ENCODE results near the gene SNRPF. TPM values are rescaled to one million over a fixed set of nuclear protein-coding genes. Genes with fewer than 3 reads are reported as not detected.

Gene SNRPF
- total RNA-seq, 2 experiments from 2014 or later: 51.2 to 54.4 TPM

GRCh38 chr12:95870897-95871296 lies 12.1 kb downstream of the SNRPF start:
- Mint-ChIP-seq H3K9me3 (no peaks in the 10 kb centered on the region), H3K36me3 (ENCODE audit: low read depth) (peaks cover 28% of the 10 kb centered on the region), H3K4me1 (ENCODE audit: low read depth) (peaks cover 3% of the 10 kb centered on the region), H3K27ac (no peak overlapping the region), H3K4me3 (no peak overlapping the region), H3K27me3 (no peaks in the 10 kb centered on the region)
- intact Hi-C loops (cut with micrococcal nuclease): no loop called here
- no peak for ATAC-seq
- no peak for DNase-seq
- ChIA-PET CTCF (interaction anchor here (2.7 kb wide), 1 partner anchor 128 kb away, joined by 11 read pairs; no protein-coding TSS in a partner anchor), POLR2A (no interaction called here)
- TF ChIP-seq, protein P1, sequence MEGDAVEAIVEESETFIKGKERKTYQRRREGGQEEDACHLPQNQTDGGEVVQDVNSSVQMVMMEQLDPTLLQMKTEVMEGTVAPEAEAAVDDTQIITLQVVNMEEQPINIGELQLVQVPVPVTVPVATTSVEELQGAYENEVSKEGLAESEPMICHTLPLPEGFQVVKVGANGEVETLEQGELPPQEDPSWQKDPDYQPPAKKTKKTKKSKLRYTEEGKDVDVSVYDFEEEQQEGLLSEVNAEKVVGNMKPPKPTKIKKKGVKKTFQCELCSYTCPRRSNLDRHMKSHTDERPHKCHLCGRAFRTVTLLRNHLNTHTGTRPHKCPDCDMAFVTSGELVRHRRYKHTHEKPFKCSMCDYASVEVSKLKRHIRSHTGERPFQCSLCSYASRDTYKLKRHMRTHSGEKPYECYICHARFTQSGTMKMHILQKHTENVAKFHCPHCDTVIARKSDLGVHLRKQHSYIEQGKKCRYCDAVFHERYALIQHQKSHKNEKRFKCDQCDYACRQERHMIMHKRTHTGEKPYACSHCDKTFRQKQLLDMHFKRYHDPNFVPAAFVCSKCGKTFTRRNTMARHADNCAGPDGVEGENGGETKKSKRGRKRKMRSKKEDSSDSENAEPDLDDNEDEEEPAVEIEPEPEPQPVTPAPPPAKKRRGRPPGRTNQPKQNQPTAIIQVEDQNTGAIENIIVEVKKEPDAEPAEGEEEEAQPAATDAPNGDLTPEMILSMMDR (IDR thresholded peaks at IDR 0.05): no peak

- ATAC-seq: no peak
- Mint-ChIP-seq H3K27ac (no peak overlapping the region), H3K36me3 (ENCODE audit: low read depth) (peaks cover 13% of the 10 kb centered on the region), H3K9me3 (no peaks in the 10 kb centered on the region), H3K27me3 (no peaks in the 10 kb centered on the region), H3K4me1 (ENCODE audit: low read depth) (no peaks in the 10 kb centered on the region), H3K4me3 (no peak overlapping the region)
- CTCF ChIA-PET: interaction anchor here (1.3 kb wide), 1 partner anchor 44 kb away, joined by 3 read pairs; no protein-coding TSS in a partner anchor
- POLR2A ChIA-PET: interaction anchor here (0.6 to 1.2 kb wide), 2 partner anchors 9 to 14 kb away, joined by 3 read pairs; no protein-coding TSS in a partner anchor
- TF ChIP-seq, protein P1 (IDR thresholded peaks at IDR 0.05): no peak
- no peak for DNase-seq
- intact Hi-C loops (cut with micrococcal nuclease): no loop called here
Measured at GRCh38 chr12:95874452-95874851, 15.7 kb downstream of the SNRPF start.

DNA sequence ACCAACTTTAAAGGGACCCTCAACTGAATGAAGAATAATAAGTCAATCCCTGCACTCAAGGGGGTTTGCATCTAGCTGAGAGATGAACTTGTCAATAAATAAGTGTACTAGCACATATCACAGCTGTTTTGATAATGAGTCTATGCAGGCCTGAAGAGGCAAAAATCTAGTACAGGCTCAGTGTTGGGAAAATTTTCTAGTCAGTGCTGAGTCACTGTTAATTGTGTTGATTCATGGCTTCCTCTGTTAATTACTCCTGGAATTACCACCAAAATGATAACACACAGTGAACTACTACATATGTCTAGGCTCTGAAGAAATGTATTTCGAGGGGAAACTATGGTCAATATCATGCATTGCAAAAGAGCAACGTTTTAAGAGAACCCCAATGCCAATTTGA lies 18.9 kb downstream of the SNRPF start:
- Mint-ChIP-seq H3K27me3 (no peaks in the 10 kb centered on the region), H3K4me1 (ENCODE audit: low read depth) (no peaks in the 10 kb centered on the region), H3K9me3 (no peaks in the 10 kb centered on the region), H3K36me3 (ENCODE audit: low read depth) (peaks cover 4% of the 10 kb centered on the region), H3K4me3 (no peak overlapping the region), H3K27ac (no peak overlapping the region)
- TF ChIP-seq, protein P1 (IDR thresholded peaks at IDR 0.05): no peak
- ChIA-PET POLR2A (interaction anchor here (0.7 kb wide), 1 partner anchor 517 kb away, joined by 3 read pairs; no protein-coding TSS in a partner anchor), CTCF (no interaction called here)
- intact Hi-C loops (cut with micrococcal nuclease): no loop called here
- DNase-seq (no peak), ATAC-seq (no peak)

- Mint-ChIP-seq H3K9me3 (no peaks in the 10 kb centered on the region), H3K4me3 (no peak overlapping the region), H3K36me3 (ENCODE audit: low read depth) (no peaks in the 10 kb centered on the region), H3K27me3 (no peaks in the 10 kb centered on the region), H3K4me1 (ENCODE audit: low read depth) (no peaks in the 10 kb centered on the region), H3K27ac (no peak overlapping the region)
- no peak for DNase-seq
- POLR2A ChIA-PET: interaction anchor here (1.6 kb wide), 1 partner anchor 16 kb away, joined by 3 read pairs; no protein-coding TSS in a partner anchor
- intact Hi-C loops (cut with micrococcal nuclease): no loop called here
- CTCF ChIA-PET: no interaction called here
- TF ChIP-seq, protein P1 (IDR thresholded peaks at IDR 0.05): no peak
- no peak for ATAC-seq
Measured at GRCh38 chr12:95880895-95881294, 22.1 kb downstream of the SNRPF start.

GRCh38 chr12:95881331-95881955 lies 22.7 kb downstream of the SNRPF start:
- DNase-seq (no peak), ATAC-seq (no peak)
- Mint-ChIP-seq H3K4me1 (ENCODE audit: low read depth) (no peaks in the 10 kb centered on the region), H3K4me3 (no peak overlapping the region), H3K27ac (no peak overlapping the region), H3K9me3 (no peaks in the 10 kb centered on the region), H3K36me3 (ENCODE audit: low read depth) (no peaks in the 10 kb centered on the region), H3K27me3 (no peaks in the 10 kb centered on the region)
- intact Hi-C loops (cut with micrococcal nuclease): no loop called here
- POLR2A ChIA-PET: no interaction called here
- CTCF ChIA-PET: no interaction called here
- TF ChIP-seq, protein P1 (IDR thresholded peaks at IDR 0.05): no peak
